Measurements from ENCODE around the gene NPAS2.

Gene NPAS2

DNA sequence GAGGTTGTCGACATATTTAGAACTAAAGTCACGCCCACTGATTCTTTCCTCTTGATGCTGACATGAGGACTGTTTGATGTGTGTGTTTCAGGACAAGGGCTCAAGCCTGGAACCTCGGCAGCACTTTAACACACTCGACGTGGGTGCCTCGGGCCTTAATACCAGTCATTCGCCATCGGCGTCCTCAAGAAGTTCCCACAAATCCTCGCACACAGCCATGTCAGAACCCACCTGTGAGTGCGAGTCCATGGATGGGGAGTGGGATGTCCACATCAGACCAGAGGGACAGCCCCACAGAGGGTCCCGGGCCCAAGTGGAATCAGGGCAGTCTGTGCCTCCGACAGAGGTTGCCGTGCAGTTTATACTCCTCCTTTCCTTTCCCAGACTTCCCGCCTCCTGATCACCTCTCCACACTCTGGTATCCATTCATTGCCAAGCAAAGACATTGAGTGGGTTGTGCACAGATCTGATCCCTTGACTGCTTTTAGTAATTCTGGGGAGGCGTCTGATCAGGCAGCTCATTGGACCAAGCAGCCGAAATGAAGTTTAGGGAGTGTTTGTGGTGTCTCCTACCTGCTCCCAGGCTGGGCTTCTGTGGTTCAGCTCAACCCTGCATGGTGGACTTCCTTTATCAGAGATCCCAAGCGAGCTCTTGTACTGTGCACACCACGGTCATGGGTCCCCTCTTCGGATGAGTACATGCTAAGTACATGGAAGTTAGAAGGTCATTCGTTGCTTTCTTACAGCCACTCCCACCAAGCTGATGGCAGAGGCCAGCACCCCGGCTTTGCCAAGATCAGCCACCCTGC is 155.0 kb downstream of the NPAS2 start:
- DNase-seq: no peak

DNA sequence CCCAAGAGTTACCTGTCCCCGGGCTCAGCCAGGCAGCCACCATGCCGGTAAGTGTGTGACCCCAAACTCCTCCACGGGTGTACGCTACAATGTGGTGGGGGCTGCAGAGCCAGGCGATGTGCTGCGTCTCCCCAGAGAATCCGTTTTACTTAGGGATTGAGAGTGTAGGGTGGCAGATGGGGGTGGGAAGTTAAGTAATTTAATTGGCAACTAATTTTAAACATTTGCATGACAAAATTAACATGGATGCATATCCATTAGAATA is 155.5 kb downstream of the NPAS2 start:
- no peak for DNase-seq

DNA sequence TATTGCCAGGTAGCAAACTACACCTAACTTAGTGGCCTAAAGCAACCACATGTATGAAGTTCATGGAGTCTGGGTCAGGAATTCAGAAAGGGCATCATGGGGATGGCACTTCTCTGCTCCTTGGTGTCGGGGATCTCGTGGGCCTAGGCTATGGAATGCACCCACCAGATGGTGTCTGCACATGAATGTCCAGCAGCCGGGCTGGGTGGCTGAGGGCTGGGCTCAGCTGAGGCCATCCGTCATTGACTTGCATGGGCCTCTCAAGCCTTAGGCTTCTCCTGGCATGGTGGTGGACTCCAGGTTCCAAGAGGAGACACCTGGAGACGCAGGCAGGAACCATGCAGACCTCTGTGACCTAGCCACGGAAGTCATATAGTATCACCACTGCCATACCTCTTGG is 156.1 kb downstream of the NPAS2 start:
- no peak for DNase-seq

DNA sequence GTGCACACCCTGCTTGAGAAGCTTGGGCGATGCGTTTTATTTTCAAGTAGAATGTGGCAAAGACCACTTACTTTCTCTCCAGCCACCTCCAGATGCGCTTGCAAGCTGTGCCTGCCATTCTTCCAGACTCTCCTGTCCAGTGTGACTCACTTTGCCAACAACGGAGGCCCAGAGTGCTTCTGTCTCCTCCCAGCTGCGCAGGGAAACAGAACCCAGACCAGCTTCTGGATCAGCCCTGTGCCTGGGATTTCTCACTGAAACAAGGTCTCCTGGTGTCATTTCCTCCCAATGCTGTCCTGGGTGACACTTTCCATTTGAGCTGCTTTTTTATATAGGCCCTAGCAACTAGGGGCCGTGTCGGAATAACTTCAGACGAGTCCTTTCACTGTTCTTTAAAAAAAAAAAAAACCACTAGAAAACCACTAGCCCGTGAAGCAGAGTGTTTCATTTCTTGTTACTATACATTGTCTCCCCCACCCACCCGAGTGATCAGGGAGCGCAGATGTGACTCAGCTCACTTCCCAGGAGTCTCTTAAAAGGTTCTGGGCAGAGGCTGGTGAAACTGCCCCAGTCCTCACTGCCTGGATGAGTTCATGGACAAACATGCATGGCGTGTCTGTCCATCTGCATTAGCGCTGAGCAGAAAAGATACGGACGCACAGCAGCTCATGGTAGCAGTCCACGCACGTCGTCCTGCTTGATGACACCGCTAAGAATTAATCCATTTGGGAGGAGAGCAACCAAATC is 156.9 kb downstream of the NPAS2 start:
- no peak for DNase-seq

DNA sequence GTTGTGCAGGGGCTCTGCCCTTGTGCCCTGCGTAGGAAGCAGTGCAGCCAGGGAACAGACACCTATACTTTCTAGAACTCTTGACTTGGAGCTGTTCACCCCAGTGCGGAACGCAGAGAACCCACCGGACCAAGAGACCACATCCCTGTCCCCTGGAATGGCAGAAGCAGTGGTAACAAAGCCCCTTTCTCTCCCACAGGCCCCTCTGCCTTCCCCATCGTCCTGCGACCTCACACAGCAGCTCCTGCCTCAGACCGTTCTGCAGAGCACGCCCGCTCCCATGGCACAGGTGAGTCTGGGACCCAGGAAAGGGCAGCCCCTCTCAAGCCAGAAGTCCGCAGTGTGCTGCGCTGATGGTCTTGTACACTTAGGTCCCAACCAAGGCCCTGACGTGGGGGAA is 157.6 kb downstream of the NPAS2 start:
- DNase-seq: no peak

DNA sequence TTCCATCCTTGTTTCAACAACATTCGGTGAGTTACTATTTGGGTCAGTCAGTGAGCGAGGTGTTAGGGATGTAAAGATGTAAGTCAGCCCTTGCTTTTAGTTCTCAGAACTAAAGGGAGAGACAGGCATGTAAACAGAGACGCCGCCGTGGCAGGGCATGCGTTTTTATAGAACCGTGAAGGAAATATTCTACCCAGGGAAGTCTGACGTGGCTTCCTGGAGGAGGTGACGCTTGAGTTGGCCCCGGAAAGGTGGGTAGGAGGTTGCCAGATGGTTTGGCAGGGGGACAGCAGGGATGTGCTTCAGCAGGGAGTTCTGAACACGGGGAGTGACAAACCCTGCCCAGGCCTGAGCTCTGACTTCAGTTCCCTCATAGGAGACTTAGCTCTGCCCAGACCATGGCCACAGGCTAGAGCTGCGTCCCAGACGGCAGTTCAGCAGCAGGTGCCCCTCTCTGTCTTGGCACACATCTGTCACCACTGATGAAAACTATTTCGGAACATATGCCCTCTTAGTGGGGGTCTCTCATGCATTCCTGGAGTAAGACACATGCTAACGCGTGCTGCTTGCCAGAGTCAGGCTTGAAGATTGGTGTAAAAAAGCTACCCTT is 158.7 kb downstream of the NPAS2 start:
- DNase-seq: no peak

DNA sequence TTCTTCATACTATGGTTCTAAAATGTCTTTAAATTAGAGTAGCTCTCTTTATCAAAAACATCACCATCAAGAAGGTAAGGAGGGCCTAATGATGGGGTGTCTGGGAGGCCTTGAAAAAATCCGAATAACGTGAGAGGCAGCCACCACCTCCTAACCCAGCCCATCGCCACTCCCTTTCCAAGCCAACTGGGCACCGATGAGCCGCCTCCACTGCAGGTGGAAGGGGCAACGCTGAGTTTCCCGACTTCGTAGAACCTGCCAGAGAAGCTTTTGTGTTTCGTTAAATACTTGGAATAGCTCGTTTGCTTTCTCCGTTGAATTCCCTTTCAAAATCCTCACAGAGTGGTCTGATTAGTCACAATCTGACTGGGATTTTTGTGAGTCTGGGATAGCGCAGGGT is 160.1 kb downstream of the NPAS2 start:
- no peak for DNase-seq

DNA sequence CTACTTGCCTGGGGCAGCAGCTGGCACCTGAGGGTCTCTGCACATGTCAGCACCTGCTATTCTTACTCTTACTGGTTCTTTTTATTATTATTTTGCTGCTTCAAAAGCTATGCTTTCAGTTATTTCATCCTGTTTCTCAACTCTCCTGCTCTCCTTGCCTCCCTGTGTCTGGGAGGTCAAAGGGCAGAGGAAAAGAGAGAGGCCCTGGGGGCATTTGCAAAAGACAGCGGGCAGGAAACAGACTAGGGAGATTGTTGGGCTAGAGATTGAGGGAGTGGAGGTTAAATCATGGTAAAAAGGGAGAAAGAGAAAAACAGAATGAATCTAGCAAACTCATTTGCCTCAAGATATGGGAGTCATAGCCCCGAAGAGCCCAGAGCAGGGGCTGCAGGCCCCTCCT is 161.1 kb downstream of the NPAS2 start:
- no peak for DNase-seq

DNA sequence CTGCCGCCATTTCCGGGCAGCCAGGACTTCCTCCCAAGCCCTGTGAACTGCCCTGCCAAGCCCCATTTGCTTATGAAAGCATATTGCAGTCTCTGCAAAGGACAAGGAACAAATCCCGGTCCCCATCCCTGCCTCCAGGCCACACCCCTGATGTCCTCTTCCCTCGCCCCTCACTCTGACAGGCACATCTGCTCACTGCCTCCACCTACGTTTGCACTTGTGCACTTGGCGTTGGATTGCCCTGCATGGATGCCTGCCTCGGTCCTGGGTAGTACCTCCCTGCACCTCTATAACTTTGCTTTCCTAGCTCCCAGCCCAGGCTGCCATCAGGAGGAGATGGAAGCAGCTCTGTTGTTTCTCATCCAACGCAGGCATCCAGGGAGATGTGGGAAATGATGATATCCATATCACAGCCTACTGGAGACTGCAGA is 162.5 kb downstream of the NPAS2 start:
- DNase-seq: no peak

DNA sequence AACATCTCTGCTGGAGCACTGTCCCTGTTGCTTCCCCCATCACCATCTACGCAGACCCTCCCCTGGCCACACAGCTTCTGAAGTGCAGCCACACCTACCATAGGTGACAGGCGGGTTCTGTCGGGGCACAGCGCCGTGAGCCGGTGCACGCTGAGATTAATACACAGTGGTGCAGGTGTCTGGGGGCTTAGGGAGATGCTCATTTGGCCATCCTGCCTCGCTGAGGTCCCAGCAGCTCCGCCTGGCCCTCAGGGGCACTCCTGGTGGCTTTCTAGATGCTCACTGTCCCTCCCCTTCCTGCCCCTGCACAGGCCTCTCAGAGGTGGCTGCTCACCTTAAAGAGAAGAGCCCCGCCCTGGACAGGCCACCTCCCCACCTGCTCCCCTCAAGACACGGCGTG is 163.3 kb downstream of the NPAS2 start:
- no peak for DNase-seq

DNA sequence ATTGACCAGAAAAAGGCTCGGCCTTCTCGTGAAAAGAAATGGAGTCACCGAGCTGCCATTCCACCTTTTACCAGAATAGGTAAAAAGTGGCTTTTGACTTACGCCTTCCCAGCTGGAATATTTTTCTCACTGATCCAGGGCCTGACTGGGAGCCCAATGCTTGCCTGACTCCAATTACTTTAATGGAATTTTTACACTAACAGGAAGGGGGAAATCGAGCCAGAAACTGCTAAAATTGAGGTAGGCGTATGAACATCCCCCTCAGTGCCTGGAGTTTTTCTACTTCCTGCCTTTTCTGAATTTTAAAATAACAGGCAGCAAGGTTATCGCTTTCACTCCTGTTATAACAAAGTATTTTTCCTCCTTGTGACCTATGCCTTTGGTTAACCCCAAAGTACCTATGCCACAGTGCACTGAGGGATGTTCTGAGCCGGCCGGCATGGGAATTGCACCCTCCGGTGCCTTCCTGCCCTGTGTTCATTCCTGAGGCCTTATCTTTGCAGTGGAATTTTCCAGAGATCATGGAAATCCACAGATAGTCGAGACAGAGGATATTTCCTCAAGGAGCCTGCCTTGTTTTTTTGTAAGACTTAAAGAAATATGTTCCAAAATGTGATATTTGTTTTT is 163.9 kb downstream of the NPAS2 start:
- no peak for DNase-seq

DNA sequence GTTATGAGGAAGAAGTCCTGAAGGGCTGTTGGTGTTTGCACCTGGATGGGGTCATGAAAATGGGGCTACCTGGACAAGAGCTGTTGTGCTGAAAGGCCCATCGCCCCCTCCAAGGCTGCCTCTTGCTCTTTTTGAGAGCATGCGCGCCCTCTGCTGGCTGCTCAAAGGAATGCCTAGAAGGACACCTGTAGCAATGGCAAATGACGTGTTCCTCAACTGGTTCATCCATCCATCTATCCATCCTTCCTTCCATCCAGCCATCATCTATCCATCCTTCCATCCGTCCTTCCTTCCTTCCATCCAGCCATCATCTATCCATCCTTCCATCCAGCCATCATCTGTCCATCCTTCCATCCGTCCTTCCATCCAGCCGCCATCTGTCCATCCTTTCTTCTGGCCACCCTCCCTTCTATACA is 165.0 kb downstream of the NPAS2 start:
- DNase-seq: peak; percentile 73 to 88 (median 80)

DNA sequence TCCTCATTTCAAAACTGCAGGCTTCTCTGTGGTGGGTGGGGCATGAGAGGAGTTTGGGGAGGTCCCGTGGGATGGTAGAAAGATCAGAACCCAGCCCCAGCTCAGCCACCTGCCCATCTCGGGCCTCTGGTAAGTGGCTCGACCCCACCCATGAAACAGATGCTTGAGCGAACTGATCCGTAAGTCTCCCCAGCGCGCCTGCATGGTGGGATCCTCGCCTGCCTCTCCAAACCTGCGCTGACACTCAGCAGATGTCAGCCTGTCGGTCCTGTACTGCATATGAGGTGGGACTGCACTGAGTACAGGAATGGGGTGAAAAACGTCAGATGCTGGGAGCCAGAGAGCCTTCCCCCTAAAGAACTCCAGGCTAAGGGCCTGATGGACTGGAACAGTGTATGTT is 166.2 kb downstream of the NPAS2 start:
- DNase-seq: no peak

DNA sequence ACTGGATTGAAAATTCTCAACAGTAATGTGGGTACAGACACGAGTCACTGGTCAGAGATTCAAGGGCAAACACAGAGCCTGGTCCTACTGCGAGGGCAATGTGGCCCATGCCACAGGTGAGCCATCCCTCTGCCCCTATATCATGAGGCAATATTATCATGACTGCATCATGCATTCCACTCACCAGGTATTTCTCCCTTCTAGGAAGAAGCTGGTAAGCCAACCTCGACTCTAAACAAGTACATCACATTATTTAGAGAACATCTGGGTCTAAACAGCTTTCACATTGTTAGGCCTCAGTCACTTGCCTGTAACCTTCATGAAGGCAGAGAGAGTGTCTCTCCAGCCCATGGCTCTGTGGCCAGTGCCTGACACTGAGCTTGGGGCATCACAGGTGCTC is 167.6 kb downstream of the NPAS2 start:
- no peak for DNase-seq

DNA sequence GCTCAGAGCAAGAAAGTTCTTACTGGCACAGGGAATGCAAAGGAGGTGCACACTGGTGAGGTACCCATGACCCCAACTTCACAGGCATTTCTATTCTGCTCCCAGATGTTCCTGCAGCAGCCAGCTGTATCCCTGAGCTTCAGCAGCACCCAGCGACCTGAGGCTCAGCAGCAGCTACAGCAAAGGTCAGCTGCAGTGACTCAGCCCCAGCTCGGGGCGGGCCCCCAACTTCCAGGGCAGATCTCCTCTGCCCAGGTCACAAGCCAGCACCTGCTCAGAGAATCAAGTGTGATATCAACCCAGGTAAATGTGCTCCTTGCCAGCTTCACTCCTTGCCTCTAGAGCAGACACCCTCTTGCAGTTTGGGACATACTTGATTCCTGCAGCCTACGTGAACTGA is 168.0 kb downstream of the NPAS2 start:
- no peak for DNase-seq

DNA sequence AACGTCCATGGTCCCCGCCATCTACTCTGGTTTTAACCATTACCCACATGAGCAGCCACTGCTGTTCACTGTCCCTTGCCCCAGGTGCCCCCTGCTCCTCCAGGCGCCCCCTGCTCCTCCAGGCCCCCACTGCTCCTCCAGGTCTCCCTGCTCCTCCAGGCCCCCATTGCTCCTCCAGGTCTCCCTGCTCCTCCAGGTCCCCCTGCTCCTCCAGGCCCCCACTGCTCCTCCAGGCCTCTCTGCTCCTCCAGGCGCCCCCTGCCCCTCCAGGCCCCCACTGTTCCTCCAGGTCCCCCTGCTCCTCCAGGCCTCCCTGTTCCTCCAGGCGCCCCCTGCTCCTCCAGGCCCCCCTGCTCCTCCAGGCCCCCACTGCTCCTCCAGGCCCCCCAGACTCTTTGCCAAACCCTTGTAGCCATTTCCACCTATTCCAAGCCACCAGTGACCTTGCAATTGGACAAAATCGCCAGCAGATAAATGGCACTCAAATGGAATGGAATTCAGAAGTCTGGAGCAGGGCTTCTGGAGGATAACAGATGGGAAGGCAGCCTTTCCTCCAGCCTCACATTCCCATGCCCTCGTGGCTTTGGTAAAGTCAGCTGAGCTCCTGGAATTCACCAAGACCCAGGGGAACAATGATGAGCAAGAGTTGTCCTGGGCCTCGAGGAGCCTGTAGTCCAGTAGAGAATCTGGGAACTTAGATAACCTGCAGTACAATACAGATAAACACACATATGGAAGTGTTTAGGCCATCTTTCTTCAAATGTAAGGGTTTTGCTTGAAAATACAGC is 168.9 kb downstream of the NPAS2 start:
- no peak for DNase-seq

DNA sequence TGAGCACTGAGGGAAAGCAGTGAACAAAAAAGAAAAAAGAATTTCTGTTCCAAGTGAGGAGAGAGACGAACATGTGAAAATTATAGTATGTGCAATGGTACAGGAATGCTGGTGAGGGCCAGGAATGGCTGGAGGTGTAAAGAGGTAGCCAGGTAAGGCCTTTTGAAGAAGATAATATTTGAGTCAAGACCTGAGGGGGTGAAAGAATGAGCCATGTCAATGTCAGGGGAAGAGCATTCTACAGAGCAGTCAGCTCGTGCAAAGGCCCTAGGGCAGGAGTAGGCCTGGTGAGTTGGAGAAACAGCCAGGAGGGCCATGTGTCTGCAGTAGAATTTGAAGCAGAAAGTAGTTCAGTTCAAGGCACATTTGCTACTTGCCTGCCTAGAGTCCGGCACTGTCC is 169.7 kb downstream of the NPAS2 start:
- no peak for DNase-seq

DNA sequence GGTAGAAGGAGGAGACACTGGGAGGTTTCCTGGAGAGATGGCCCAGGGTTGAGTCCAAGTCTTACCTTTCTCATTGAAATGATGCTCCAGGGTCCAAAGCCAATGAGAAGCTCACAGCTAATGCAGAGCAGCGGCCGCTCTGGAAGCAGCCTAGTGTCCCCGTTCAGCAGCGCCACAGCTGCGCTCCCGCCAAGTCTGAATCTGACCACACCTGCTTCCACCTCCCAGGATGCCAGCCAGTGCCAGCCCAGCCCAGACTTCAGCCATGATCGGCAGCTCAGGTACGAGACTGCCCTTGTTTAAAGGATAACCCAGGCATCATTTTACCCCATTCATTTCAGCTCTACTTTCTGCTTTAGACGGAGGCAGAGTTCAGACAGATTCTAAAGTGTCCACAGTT is 170.2 kb downstream of the NPAS2 start:
- DNase-seq: no peak

DNA sequence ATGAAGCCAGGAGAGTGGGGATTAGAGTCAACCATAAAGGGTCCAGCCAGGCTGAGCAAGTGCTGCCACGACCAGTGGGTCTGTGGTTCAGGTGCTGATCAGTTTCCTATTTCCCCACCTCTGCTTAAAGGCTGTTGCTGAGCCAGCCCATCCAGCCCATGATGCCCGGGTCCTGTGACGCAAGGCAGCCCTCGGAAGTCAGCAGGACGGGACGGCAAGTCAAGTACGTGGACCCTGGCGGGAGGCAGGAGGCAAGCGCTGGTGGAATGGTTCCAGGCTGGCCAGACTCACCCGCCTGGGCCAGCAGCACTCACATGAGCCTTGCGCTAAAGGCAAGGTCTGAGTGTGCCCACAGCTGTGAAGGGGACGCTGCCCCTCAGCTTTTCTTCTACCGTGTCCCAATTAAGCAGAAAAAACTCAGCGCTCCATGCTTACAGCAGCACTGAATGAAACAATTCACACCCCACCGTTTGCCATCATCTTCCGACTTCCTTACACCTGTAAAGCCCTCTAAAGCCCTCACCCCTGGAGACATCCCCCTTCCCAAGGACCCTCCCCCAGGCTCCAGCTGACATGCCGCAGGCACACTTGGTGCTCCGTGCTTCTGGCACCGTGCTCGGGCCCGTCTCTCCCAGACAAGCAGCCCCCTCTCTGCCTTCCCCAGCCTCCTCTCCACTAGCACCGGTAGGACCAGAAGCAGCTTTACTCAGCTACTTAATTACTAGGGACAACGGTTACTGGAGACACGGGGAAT is 170.9 kb downstream of the NPAS2 start:
- no peak for DNase-seq

DNA sequence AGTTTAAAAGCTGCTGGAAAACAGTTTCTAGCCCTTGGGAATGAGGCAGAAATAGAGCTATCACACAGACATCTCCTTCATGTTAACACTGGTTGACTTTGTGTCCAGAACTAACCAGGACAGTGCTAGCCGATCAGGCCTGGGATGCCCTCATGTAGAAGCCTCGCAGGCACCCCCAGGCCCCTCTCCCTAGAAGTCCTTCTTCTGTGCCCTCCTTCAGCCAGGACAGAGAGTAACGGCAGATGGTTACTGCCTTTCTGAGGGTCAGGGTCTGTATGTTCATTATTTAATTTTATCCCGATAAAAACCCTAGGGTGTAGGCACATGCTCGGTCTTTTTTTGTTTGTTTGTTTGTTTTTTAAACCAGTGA is 171.4 kb downstream of the NPAS2 start:
- no peak for DNase-seq

DNA sequence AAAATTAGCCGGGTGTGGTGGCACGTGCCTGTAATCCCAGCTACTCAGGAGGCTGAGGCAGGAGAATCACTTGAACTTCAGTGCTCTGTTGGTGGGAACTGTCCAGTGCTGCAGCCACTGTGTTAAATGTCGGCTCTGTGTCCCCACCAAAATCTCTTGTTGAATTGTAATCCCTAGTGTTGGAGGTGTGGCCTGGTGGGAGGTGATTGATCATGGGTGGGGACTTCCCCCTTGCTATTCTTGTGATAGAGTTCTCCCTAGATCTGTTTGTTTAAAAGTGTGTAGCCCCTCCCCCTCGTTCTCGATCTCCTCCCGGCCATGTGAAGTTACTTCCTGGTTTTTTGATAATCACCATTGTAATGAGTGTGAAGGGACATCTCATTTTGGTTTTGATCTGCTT is 172.3 kb downstream of the NPAS2 start:
- DNase-seq: peak in 2 of 4 experiments; percentile 23 to 56

DNA sequence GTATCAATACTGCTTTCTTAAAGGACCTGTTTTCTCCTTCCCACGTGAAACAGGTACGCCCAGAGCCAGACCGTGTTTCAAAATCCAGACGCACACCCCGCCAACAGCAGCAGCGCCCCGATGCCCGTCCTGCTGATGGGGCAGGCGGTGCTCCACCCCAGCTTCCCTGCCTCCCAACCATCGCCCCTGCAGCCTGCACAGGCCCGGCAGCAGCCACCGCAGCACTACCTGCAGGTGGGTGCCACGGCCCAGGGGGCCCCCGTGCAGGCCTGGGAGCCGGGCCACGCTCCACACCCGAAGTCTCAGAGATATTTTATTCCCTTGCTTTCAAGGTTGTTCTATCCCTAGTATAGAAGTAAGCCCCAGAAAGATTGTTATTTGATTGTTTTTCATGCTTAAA is 173.4 kb downstream of the NPAS2 start:
- no peak for DNase-seq

Data from suppressor macrophage (primary cell).